RWPE1 (cell line): ENCODE measurements around the gene KDM2A.

Experiments used
- CTCF ChIA-PET: fragments of 350-600 bp; sonication (Branson Sonifier 250); formaldehyde crosslinking; extraction: SDS; loops from one replicate; lab custom pipeline; 2021; lab: Yijun Ruan, JAX
- POLR2A ChIA-PET: fragments of 400-600 bp; formaldehyde crosslinking; extraction: SDS; loops from one replicate; lab custom pipeline; 2020; ENCODE audit warnings: antibody characterized with exemption; ENCODE audit not compliant: low non-redundant PET; lab: Yijun Ruan, JAX
- DNase-seq: peaks from one replicate; pipeline ENCODE4 v3.0.0; 2012; ENCODE audit warnings: low spot score
- H3K27ac ChIP-seq: fragments of 450-650 bp; 2 replicates; pipeline ENCODE4 v1.5.1; 2017
- CTCF ChIP-seq: fragments of 450-650 bp; conservative IDR thresholded peaks from 2 replicates; pipeline ENCODE4 v1.5.1; 2017; ENCODE audit warnings: low read depth, mild to moderate bottlenecking

The KDM2A gene

DNA sequence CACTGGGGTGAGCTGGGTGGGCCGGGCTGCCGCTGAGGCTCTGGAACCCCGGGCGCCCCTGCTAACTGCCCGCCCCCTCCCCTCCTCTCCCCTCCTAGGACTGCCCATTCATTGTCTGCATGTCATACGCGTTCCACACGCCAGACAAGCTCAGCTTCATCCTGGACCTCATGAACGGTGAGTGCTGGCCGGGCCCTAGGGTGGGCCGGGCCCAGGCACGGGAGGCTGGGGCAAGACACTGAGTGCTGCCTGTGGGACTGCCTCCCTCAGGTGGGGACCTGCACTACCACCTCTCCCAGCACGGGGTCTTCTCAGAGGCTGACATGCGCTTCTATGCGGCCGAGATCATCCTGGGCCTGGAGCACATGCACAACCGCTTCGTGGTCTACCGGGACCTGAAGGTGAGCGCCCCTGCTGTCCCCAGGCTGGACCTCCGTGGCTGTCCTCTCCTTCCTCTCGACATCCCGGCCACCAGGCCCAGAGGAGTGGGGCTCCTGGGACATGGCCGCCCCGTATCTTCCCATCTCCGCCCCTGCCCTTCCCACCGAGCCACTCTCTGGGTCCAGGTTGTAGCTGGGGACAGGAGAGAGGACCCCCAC lies 162.6 kb downstream of the KDM2A start:
- CTCF ChIA-PET = interaction anchor here (0.6 kb wide), 1 partner anchor 92 kb away, joined by 3 read pairs; the partner anchor contains the start of gene CLCF1
- H3K27ac ChIP-seq = peak overlapping the region; percentile 98; the same call in 1 of the 2 replicates
- TF ChIP-seq CTCF = no peak
- POLR2A ChIA-PET = no interaction called here
- DNase-seq = no peak

DNA sequence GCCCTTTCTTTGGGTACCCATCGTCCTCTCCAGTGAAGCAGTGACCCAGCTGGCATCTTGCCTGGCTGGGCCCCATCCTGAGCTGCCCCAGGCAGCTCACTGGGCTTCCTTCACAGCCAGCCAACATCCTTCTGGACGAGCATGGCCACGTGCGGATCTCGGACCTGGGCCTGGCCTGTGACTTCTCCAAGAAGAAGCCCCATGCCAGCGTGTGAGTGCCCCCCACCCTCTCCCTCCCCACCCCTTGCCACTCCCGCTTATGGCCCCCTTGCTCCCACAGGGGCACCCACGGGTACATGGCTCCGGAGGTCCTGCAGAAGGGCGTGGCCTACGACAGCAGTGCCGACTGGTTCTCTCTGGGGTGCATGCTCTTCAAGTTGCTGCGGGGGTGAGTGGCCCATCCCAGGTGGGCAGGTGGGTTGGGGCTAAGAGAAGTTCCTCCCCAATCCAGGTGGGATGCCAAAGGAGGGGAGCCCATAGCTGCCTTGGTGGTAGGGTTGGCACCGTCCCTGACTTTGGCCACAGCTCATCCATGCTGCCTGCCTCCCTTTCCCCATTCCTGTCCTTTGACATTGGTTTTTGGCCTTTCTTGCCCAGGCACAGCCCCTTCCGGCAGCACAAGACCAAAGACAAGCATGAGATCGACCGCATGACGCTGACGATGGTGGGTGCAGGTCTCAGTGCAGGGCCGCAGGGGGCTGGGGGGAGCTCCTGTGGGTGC lies 163.3 kb downstream of the KDM2A start:
- ChIA-PET POLR2A (no interaction called here), CTCF (interaction anchor here (0.7 kb wide), 1 partner anchor 208 kb away, joined by 3 read pairs; no protein-coding TSS in a partner anchor)
- H3K27ac ChIP-seq = peak overlapping the region; percentile 98
- DNase-seq = no peak
- no peak for TF ChIP-seq CTCF

DNA sequence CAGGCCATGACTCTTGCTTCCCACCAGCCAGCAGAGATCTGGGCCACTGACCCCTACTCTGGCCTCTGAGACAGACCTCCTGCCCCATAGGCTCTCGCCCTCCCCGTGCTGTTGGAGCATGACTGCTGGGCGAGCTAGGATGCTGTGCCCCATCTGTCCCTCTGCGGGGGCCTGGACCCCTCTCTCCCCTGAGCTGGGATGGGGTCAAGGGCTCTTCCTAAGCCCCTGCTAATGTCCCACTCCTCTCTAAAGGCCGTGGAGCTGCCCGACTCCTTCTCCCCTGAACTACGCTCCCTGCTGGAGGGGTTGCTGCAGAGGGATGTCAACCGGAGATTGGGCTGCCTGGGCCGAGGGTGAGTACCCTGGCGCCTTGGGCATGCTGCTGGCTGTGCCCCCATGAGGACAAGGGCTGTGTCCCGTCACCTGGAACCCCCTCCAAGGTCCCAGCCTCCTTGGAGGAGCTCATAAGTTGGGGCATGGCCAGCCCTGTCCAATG lies 163.9 kb downstream of the KDM2A start:
- no peak for TF ChIP-seq CTCF
- ChIA-PET CTCF (interaction anchor here (0.6 to 0.7 kb wide), 3 partner anchors 15 to 208 kb away, joined by 3 read pairs; no protein-coding TSS in a partner anchor), POLR2A (no interaction called here)
- DNase-seq = no peak
- H3K27ac ChIP-seq = peak overlapping the region; percentile 98

DNA sequence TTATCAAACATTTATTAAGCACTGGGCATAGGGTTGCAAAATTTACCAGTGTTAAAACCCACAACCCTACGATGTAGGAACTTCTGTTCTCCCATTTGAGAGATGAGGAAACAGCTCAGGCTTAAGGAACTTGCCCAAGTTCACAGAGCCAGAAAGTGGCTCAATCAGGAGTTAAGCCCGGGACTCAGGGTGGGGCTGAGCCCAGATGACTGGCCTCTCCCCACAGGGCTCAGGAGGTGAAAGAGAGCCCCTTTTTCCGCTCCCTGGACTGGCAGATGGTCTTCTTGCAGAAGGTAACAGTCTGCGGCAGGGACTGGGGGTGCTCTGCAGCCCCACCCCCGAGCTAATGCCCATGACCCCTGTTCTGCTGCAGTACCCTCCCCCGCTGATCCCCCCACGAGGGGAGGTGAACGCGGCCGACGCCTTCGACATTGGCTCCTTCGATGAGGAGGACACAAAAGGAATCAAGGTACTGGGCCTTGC lies 164.5 kb downstream of the KDM2A start:
- no peak for TF ChIP-seq CTCF
- POLR2A ChIA-PET = no interaction called here

GRCh38 chr11:67284811-67285540 lies 165.9 kb downstream of the KDM2A start:
- peak overlapping the region; percentile 98 for H3K27ac ChIP-seq
- DNase-seq = no peak
- POLR2A ChIA-PET = no interaction called here
- CTCF ChIA-PET = interaction anchor here (0.7 kb wide), 1 partner anchor 18 kb away, joined by 4 read pairs; the partner anchor contains the start of gene GRK2
- TF ChIP-seq CTCF = no peak

More for the DNA sequence above, 164.5 kb downstream of the KDM2A start:
- DNase-seq = no peak
- CTCF ChIA-PET = interaction anchor here (0.6 kb wide), 2 partner anchors 15 to 34 kb away, joined by 3 read pairs; no protein-coding TSS in a partner anchor
- peak overlapping the region; percentile 98 for H3K27ac ChIP-seq
